Kasumi-1 (cell line): Measurements from ENCODE around the gene GRK4.
A peak's percentile ranks its signal among the peaks of the same experiment; 100 is the strongest.
"Not testable (repeated sequence)": the region's sequence is repeated elsewhere in the genome, so short reads cannot be mapped to it uniquely, and the experiment has no call there.

Experiments
- DNase-seq, 2 experiments: peaks; one replicate each; lab custom pipeline; 2025; lab: John Stamatoyannopoulos, UW

Gene GRK4

DNA sequence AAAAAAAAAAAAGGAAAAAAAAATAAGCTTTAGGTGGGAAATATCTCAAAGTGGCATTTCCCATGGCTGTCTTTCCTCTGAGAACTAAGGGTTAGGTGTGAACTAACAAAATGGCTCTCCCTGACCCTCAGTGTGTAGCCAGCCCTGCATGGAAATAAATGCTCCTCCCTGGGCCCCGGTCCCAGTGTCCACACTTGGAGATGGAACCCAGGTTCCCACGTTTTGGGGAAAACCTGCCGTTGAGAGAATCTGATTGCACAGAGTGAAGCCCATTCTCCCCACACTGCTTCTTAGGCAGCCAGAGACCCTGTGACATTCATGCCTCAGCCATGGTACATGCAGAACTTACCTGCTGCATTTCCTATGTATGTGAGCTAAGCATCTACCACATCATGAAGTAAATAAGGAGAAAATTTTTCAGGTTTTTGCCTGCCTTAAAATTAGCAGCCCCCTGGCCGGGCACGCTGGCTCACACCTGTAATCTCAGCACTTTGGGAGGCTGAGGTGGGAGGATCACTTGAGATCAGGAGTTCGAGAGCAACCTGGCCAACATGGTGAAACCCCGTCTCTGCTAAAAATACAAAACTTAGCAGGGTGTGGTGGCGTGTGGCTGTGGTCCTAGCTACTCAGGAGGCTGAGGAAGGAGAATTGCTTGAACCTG, 76.5 kb downstream of the GRK4 start:
- no peak for DNase-seq

DNA sequence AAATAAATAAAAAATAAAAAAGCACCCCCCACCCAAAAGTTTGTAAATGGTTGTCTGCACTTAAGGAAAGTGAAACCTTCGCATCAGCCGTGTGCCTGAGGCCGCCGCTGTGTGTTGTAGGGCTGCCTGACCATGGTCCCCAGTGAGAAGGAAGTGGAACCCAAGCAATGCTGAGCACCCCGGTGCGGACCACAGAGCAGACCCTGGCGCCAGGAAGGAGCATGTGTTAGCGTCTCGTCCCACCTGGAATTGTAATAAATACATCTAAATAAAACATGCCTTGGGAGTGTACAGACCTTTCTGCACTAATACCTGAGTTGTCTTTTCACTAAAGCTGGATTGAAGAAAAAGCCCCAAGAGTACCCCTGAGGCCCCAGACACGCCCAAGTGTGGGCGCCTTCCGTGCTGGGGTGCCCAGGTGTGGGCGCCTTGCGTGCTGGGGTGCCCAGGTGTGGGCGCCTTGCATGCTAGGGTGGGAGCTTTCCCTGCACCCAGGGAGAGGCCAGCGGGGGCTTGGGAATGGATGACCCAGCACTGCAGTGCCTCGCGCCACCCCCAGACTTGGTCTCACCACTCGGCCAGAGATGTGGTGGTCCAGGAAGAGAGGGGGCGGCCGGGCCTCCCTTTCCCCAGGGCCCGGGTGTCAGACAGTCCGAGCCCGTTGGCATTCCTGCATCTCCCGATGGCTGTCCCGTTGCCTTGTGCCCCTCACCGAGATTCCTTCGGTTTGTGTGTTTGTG, 77.3 kb downstream of the GRK4 start:
- no peak for DNase-seq

DNA sequence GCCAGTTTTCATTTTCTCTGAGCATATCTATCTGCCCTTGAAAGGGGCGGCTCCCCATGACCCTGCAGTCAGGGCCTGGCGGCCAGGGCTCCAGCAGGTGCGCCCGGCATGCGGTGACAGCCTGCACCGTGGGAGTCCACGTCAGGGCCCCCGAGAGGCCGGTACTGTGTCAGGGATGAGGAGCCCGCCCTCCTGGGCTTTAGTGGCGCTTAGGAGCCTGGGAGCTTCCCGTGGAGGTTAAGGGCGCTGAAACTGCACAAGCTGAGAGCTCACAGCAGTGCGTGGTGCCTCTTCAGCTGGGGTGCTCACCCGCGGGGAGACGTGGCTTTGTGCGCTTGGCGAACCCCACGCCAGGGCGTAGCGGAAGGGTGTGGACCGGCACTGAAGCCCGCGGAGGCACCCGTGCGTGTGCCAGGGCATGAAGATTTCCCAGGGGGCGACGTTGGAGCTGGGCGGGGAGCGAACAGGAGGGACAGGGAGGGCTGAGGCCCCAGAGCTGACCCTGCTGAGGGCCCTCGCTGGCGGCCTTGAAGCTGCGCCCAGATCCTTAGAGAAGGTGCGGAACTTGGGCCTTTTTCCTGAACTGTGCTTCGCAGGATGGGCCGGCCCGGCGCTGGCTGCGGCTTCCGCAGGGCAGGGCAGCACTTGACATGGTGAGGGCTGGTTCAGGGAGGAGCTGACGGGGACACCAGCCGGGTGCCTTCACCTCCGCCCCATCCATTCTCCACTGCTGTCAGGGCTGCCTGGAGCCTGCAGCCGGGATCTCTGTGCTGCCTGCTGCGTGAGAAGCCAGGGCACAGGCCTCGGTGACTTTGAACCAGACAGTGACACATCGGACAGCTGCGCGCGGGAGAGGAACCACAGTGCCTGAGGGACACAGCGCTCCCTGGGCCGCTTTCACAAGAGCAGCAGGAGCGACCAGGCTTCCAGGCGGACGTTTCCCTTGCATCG, 78.1 kb downstream of the GRK4 start:
- peak; percentile 46 to 53 for DNase-seq

DNA sequence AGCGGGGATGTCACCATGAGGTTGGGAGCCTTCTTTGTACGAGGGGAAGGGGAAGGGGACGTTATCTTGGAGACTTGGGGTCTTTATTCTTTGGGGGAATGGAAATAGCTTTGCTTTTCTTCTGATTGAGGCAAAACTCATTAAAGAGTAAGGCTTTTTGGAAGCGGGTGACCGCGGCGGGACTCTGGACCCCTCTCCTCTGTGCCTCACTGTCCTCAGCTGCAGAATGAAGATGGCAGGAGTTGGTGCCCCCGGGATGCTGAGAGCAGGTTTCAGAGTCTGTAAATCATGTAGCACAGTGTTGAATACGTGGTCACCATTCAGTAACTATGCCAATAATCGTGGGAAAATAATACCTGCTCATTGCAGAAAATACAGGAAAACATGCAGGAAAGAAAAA, 78.9 kb downstream of the GRK4 start:
- DNase-seq: no peak

DNA sequence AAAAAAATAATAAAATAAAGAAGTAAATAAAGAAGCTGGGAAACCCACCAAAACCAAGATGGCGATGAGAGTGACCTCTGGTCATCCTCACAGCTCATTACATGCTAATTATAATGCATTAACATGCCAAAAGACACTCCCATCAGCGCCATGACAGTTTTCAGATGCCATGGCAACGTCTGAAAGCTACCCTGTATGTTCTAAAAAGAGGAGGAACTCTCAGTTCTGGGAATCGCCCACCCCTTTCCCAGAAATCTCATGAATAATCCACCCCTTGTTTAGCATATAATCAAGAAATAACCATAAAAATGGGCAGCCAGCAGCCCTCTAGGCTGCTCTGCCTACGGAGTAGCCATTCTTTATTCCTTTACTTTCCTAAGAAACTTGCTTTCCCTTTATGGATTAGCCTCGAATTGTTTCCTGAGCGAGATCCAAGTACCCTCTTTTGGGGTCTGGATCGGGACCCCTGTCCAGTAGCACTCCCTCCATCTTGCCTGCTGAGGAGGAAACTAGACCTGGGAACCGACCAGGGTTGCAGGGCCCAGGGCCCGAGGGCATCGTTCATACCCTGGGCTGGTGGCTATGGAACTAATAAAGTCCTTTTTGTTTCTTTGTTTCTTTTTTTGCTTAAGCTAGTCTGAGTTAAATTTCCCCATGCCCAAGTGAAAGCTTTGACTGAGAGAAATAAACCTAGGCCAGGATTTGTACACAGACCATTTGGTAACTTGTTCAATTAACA, 80.1 kb downstream of the GRK4 start:
- DNase-seq: no peak

DNA sequence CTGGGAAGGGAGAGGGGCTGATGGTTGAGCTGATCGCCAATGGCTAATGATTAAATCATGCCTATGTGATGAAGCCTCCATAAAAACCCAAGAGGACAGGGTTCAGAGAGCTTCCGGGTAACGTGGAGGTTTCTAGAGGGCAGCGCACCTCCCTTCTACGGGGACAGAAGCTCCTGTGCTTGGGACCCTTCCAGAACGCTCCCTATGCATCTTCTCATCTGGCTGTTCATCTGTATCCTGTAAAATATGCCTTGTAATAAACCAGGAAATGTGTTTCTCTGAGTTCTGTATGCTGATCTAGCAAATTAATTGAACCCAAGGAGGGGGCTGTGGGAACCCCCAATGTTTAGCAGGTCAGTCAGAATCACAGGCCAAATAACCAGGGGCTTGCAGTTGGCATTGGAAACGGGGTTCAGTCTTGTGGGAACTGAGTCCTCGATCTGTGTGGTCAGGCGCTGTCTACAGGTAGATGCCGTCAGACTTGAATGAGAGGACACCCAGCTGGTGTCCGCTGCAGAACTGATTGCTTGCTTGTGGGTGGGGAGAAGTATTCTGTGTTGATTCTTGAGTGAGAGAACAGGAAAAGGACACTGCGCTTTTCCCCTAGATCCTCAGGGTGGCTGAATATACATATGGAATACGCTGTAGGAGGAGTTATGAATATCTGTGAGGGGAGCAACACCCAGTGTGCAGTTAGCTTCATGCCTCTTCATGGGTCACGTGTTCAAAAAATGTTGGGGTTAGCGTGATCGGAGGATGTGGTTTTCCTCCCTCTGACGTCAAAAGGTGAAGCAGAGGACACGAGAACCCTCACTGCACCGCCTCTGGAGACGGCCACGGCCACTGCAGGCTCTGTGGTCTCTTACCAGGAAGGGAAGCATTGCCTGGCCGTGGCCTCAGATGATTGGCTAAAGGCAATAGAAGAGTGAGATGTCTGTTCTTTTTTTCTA, 81.8 kb downstream of the GRK4 start:
- peak; percentile 8 to 27 for DNase-seq

DNA sequence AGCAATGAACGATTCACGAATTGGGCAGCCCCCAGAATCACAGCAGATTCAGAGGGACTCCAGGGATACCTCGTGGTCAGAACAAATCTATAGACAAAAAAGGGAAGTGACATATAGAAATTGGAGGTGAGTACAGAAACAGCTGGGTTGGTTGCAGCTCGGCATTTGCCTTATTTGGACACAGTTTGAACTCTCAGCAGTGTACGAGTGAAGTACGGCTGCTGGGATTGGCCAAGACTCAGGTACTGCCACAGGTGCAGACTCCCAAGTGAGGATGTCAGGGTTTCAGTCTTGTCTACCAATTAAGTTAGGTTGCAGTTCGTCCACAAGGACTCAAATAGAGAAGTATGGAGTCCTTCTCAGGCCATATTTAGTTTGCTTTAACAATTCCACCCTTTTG, 82.8 kb downstream of the GRK4 start:
- peak; percentile 39 to 56 for DNase-seq

DNA sequence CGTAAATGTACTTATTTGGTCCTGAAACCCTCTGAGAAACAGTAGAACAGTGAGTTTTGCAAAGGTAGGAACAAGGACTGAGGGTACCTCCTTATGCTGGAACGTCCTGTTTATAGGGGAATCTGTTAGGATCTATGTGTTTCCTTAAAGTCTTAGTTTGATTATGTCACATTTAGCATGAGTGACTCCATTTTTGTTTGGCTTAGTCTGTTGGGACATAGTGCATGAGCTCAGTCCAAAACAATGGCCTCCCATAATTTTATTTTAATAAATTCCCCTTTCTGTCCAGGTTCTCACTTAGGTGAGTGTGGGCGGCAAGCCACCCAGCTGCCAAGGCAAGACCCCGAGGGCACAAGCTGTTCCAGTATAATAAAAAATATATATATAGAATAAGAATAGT, 83.3 kb downstream of the GRK4 start:
- no peak for DNase-seq

DNA sequence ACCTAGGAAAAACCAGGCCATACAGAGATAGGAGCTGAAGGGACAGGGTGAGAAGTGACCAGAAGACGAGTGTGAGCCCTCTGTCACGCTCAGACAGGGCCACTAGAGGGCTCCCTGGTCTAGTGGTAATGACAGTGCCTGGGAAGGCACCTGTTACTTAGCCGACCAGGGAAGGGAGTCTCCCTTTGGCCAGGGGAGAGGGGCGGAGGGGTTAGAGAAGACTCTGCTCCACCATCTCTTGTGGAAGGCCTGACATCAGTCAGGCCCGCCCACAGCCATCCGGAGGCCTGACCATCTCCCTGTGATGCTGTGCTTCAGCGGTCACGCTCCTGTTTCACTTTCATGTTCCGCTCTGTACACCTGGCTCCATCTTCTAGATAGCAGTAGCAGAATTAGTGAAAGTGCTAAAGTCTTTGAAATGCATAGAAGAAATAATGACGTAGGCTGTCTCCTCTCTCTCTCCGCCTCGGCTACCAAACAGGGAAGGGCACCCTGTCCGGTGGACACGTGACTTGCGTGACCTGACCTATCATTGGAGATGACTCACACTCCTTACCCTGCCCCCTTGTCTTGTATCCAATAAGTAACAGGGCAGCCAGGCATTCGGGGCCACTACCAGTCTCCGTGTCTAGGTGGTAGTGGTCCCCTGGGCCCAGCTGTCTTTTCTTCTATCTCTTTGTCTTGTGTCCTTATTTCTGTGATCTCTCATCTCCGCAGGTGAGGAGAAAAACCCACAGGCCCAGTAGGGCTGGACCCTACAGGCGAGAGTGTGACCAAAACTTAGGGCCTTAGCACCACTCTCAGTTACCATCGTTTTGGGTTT, 84.3 kb downstream of the GRK4 start:
- DNase-seq: peak; percentile 37 to 50

DNA sequence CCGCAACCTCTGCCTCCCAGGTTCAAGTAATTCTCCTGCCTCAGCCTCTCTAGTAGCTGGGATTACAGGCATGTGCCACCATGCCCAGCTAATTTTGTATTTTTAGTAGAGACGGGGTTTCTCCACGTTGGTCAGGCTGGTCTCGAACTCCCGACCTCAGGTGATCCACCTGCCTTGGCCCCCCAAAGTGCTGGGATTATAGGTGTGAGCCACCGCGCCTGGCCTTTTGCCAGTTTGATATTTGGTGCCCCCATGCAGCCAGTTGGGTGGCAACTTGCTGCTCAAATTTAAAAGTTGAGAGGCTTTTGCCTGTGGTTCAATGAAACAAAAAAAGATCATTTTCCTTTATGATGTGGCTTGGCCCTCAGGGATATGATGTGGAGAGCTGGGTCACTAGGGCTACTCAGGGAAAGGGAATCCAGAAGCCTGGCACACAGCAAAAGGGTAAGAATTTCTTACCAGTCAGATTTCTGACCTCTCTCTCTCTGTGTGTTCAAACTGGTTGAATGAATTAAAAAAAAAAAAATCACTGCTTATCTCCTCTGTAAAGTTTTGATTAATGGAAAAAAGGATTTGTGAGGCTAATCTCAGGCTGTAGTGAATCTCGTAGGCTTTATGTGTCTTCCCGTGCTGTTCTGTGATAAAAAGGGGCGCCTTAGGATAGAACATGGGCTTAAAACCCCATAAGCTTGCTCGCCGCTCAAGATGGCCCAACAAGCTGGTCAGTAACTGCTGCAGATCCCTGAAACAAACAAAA, 87.9 kb downstream of the GRK4 start:
- not testable (repeated sequence) for DNase-seq

DNA sequence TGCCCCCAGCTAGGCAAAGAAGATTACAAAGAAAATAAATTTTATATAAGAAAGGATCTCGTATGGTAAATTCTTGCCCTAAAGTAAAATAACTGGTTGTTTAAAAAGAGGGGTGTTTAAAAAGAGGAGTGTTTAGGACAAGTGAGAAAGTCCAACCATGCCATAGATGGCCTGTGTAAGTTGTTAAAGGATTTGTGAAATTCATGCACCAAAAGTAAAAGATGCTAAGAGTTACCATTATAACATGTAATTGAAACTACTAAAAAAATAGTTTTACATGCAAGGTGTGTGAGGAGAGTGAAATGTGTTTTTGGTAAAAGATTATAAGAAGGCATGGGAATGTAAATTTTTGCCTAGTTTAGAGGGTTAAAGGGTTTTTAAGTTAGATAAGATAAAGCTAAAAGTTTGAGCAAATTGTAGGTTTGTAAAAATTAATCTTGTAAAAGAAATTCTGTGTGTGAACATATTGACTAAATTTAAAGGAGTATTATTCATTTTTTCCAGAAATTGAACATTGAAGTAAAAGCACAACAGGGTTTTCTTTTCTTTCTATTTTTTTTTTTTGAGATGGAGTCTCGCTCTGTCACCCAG, 90.9 kb downstream of the GRK4 start:
- DNase-seq: peak in 1 of 2 experiments; percentile 4

DNA sequence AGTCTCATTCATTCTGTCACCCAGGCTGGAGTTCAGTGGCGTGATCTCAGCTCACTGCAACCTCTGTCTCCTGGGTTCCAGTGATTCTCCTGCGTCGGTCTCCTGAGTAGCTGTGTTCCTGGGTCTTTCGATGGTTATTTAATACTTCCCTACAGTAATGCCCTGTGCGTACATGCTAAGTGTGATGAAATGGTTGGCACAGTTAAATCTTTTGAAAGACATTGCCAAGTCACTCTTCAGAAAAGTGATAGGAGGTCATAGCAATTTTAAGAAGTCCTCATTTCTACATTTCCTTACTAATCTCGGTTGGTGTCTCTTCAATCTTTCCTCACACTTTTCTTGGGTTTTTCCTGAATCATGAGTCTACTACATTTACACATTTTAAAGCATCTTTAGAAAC, 96.6 kb downstream of the GRK4 start:
- DNase-seq: no peak

DNA sequence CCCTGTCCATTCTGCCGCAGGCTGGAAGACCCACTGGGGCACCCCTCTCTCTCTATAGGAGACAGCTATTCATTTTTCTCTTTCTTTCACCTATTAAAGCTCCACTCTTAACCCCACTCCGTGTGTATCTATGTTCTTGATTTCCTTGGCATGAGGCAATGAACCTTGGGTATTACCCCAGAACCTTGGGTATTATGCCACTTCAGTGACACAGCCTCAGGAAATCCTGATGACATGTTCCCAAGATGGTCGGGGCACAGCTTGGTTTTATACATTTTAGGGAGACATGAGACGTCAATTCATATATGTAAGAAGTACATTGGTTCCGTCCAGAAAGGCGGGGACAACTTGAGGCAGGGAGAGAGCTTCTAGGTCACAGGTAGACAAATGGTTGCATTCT, 97.6 kb downstream of the GRK4 start:
- no peak for DNase-seq

DNA sequence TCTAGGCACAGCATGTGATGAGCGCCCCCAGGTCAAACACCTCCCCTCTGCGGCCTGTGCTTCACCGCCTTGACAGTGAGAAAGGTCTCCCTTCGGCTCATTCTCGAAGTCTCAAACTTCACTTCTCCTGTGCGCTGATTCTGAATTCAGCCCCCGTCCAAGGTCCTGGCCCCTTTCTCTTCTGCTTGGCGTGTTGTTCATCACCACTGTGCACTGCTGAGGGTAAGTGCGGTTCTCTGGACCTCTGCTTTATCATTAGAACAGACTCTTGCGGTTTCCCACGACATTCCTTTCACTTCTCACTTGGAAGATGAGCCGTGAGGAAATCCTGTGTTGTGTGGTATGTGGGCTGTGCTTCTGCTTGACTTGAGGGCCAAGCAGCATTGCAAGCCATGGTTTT, 99.1 kb downstream of the GRK4 start:
- DNase-seq: peak; percentile 25 to 29

DNA sequence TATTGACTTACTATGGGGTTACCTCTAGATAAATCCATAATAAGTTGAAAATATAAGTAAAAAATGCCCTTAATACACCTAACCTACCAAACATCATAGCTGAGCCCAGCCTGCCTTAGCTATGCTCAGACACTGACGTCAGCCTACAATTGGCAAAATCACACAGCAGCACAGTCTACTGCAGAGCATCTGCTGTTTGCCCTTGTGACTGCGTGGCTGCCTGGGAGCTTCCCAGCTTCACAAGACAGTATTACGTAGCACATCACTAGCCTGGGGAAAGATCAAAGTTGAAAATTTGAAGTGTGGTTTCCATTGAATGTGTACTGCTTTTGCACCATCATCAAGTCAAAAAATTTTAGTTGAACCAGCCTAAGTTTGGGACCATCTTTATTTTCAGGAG, 102.2 kb downstream of the GRK4 start:
- DNase-seq: no peak

DNA sequence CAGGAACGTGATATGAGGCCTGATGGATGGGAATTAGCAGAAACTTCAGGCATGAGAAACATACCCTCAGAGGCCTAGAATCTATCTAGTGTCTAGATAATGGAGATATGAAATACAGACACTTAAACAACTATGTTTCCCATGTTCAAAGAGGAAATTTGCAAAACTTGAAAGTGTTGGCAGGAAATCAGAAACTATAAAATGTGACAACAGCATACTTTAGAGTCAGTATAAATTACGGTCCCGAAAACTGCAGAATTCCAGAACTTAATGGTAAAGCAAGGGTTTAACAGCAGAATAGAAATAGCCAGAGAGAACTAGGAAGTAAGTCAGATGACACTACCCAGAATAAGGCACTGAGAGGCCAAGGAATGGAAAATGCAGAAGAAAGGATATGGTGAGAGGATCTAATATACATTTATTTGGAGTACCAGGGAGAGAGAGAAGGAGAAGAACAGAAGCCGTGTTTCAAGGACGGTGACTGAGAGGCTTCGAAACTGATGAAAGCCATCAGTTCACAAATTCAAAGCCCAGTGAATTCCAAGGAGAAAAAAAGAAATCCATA, 103.5 kb downstream of the GRK4 start:
- no peak for DNase-seq

DNA sequence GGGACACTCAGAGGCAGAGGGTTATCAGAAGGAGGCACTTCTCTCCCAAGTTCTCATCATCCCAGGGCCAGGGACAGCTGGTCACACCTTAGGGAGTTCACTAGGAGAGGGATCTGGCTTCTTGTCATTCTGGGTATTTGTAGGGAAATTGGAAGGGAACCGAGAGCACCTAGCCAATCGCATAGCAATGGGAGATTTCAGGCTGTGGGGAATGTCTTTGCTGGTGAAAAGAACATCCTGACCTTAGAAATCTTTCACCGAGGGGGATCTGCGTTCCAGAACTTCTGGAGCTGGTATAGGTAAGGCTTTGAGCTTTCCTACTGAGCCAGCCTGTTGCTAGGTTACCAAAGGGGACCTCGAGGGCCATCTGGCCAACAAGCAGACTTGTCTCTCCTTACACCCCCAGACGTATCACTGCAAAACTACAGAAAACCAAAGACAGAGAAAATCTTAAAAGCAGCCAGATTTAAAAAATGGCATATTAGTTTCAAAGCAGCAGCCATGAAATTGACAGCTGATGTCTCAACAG, 104.2 kb downstream of the GRK4 start:
- no peak for DNase-seq

DNA sequence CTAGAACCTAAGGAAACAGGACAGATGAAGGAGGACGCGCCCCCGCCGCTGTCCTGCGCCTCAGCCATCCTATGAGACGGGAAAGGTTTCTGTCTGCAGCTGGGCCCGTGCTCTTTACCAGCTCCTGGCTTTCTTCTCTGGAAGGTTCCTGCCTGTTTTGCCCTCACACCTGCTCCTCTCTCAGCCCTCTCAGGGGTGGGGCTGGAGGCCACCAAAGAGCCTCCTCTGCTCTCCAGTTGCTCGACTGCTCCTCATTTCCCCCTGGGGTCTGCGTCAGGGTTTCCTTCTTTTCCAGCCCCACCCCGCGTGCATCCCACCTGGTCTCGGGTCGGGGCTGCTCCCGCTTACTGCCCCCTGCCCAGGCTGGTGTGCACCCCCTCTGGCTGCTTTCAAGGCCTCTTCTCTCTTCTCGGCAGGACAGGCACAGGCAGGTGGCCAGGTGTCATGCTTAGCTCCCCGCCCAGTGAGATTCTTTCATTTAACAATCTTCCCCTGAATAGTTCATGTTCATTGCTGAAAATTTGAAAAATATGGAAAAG, 106.4 kb downstream of the GRK4 start:
- no peak for DNase-seq
